ENCODE results near the gene PGR.

Gene PGR

DNA sequence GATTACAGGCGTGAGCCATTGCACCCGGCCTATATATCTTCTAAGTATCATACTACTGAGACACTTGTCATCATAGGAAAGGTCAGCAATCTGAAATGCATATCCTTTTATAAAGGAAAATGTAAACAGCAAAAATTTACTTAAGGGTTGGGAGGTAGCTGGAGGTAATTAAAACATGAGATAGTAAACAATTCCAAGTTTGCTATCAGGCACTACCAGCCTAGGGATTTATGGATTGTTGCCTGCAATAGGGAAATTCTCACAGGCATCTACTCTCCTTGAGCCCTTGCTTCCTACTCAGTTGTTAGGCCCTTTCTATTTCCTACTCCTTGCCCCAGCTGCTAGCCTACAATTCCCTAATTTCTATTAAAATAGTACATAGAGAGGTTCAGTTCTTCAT is 16.1 kb downstream of the PGR start:
- no peaks in the 10 kb centered on the region for H3K9me3 ChIP-seq (ENCODE audit: low read length)
- no peaks in the 10 kb centered on the region for H3K79me2 ChIP-seq (ENCODE audit: insufficient read depth, low read length)

DNA sequence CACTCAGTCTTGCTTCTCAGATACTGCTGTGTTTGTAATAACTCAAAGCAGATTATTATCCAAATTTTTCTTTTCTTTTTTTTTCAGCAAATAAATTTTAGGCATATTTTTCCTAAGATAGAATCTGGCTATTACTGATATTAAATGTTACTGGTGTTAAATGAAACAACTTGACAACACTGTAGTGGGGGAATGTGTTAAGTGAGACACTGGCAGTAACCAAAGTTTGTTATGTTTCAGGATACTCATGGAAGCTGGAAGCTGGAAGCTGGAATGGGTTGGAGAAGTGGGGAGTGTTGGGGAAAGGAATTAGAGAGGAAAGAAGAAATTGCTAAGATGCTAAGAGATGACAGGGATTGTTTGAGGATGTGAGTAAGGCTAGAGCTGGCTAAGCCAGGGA is 24.9 kb downstream of the PGR start:
- H4K20me1 ChIP-seq (ENCODE audit: insufficient read depth, low read length): no peaks in the 10 kb centered on the region
- H3K9ac ChIP-seq (ENCODE audit: low read length): no peak overlapping the region
- TF ChIP-seq, protein P1, sequence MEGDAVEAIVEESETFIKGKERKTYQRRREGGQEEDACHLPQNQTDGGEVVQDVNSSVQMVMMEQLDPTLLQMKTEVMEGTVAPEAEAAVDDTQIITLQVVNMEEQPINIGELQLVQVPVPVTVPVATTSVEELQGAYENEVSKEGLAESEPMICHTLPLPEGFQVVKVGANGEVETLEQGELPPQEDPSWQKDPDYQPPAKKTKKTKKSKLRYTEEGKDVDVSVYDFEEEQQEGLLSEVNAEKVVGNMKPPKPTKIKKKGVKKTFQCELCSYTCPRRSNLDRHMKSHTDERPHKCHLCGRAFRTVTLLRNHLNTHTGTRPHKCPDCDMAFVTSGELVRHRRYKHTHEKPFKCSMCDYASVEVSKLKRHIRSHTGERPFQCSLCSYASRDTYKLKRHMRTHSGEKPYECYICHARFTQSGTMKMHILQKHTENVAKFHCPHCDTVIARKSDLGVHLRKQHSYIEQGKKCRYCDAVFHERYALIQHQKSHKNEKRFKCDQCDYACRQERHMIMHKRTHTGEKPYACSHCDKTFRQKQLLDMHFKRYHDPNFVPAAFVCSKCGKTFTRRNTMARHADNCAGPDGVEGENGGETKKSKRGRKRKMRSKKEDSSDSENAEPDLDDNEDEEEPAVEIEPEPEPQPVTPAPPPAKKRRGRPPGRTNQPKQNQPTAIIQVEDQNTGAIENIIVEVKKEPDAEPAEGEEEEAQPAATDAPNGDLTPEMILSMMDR (IDR thresholded peaks at IDR 0.05; ENCODE audit: low read length): no peak
- TF ChIP-seq EZH2 (IDR thresholded peaks at IDR 0.05; ENCODE audit: borderline replicate concordance, low read length): no peak
- no peak overlapping the region for H3K4me2 ChIP-seq (ENCODE audit: low read length)
- no peaks in the 10 kb centered on the region for H3K36me3 ChIP-seq (ENCODE audit: insufficient read depth, low read length)
- H3K4me3 ChIP-seq (ENCODE audit: low read depth, low read length, poor library complexity, severe bottlenecking): no peak overlapping the region
- no peaks in the 10 kb centered on the region for H3F3A ChIP-seq (ENCODE audit: insufficient read depth, low read length)
- no peak overlapping the region for H2AFZ ChIP-seq (ENCODE audit: low read length)
- H3K27ac ChIP-seq (ENCODE audit: low read depth, low read length, poor library complexity, severe bottlenecking): no peak overlapping the region
- H3K4me1 ChIP-seq (ENCODE audit: insufficient read depth, low read length, severe bottlenecking): no peaks in the 10 kb centered on the region
- no peaks in the 10 kb centered on the region for H3K9me3 ChIP-seq (ENCODE audit: low read length)
- H3K79me2 ChIP-seq (ENCODE audit: insufficient read depth, low read length): no peaks in the 10 kb centered on the region
- no peaks in the 10 kb centered on the region for H3K9me2 ChIP-seq (ENCODE audit: low read depth, low read length)
- no peaks in the 10 kb centered on the region for H3K27me3 ChIP-seq (ENCODE audit: insufficient read depth, low read length)

More for the DNA sequence above, 16.1 kb downstream of the PGR start:
- Histone ChIP-seq H3K9ac (ENCODE audit: low read length) (no peak overlapping the region), H3K36me3 (ENCODE audit: insufficient read depth, low read length) (no peaks in the 10 kb centered on the region), H3K4me1 (ENCODE audit: insufficient read depth, low read length, severe bottlenecking) (no peaks in the 10 kb centered on the region), H2AFZ (ENCODE audit: low read length) (no peak overlapping the region), H3F3A (ENCODE audit: insufficient read depth, low read length) (no peaks in the 10 kb centered on the region), H3K27me3 (ENCODE audit: insufficient read depth, low read length) (no peaks in the 10 kb centered on the region), H4K20me1 (ENCODE audit: insufficient read depth, low read length) (no peaks in the 10 kb centered on the region), H3K27ac (ENCODE audit: low read depth, low read length, poor library complexity, severe bottlenecking) (no peak overlapping the region), H3K4me3 (ENCODE audit: low read depth, low read length, poor library complexity, severe bottlenecking) (no peak overlapping the region), H3K9me2 (ENCODE audit: low read depth, low read length) (no peaks in the 10 kb centered on the region), H3K4me2 (ENCODE audit: low read length) (no peak overlapping the region)
- TF ChIP-seq EZH2 (IDR thresholded peaks at IDR 0.05; ENCODE audit: borderline replicate concordance, low read length): no peak
- TF ChIP-seq, protein P1 (IDR thresholded peaks at IDR 0.05; ENCODE audit: low read length): no peak

DNA sequence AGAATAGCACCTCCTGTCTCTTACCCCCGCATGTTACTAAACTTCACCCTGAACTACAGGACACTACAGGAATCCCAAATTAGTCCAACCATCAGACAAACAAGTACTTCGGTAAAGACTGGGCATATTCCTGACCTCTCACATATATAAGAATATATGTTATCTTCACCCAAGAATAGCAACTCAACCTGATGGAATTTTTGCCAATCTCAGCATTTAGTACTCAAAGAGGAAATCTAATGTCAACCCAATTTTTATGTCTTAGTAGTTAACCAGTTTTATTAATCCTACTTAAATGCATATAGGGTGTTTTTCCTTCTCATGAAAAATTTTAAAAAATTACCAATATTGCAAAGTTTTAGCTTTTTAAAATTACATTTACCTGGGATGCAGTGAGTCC is 26.2 kb downstream of the PGR start:
- Histone ChIP-seq H3K4me2 (ENCODE audit: low read length) (no peak overlapping the region), H3K9me3 (ENCODE audit: low read length) (no peaks in the 10 kb centered on the region), H3K36me3 (ENCODE audit: insufficient read depth, low read length) (no peaks in the 10 kb centered on the region), H2AFZ (ENCODE audit: low read length) (no peak overlapping the region), H3K4me1 (ENCODE audit: insufficient read depth, low read length, severe bottlenecking) (no peaks in the 10 kb centered on the region), H3K9ac (ENCODE audit: low read length) (no peak overlapping the region), H3K9me2 (ENCODE audit: low read depth, low read length) (no peaks in the 10 kb centered on the region), H3F3A (ENCODE audit: insufficient read depth, low read length) (no peaks in the 10 kb centered on the region), H4K20me1 (ENCODE audit: insufficient read depth, low read length) (no peaks in the 10 kb centered on the region), H3K79me2 (ENCODE audit: insufficient read depth, low read length) (no peaks in the 10 kb centered on the region), H3K4me3 (ENCODE audit: low read depth, low read length, poor library complexity, severe bottlenecking) (no peak overlapping the region), H3K27me3 (ENCODE audit: insufficient read depth, low read length) (no peaks in the 10 kb centered on the region), H3K27ac (ENCODE audit: low read depth, low read length, poor library complexity, severe bottlenecking) (no peak overlapping the region)
- TF ChIP-seq, protein P1 (IDR thresholded peaks at IDR 0.05; ENCODE audit: low read length): no peak
- no peak for TF ChIP-seq EZH2 (IDR thresholded peaks at IDR 0.05; ENCODE audit: borderline replicate concordance, low read length)

All from OCI-LY1 (cell line).